ENCODE data around the gene CAST. TPM values are rescaled to one million over a fixed set of nuclear protein-coding genes. Genes with fewer than 3 reads are reported as not detected.
A peak's percentile ranks its signal among the peaks of the same experiment; 100 is the strongest.

CAST gene
- total RNA-seq, 5 donors from 2014 or later (not counting 1 experiment from before 2014, with no cell fraction given), result 166 to 238 (median 191) TPM

DNA sequence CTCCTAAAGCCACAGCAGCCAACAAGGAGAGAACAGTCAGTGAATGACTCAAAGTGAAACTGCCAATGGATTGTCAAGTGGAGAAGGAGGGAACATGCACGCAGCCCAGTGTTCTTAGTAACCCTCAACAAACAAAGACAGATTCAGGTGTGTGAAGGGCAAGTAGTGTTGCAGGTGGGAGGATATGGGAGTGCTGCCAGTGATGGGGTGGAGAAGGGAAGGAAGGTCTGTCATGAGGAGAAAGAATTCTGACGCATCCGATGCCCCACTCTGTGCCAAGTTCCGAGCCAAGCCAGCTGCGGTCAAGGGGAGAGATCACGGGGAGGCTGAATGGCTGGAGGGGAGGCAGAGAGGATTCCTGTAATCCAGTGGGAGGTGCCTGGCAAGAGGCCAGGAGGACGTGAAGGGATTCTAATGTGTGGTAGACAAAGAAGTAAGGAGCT is 56.5 kb downstream of the CAST start:
- H3K4me1 ChIP-seq (ENCODE audit: control insufficient read depth in 1 of 2, extremely low read depth in 1 of 2, insufficient read depth in 2 of 2, low read length in 2 of 2), result peaks cover 9% of the 10 kb centered on the region in 2 experiments
- no peak overlapping the region for H3K4me3 ChIP-seq (ENCODE audit: control insufficient read depth in 1 of 2, extremely low read depth in 1 of 2, low read length in 1 of 2)
- DNase-seq, result no peak
- no peak overlapping the region for H3K4me3 Mint-ChIP-seq
- no peak for ATAC-seq (replicated peaks in 1 of 4)
- no peaks in the 10 kb centered on the region for H3K9me3 Mint-ChIP-seq
- 95% methylated on average over 6 of the region's 7 CpGs for WGBS (ENCODE audit: insufficient coverage)
- CTCF ChIA-PET, result interaction anchor here in 1 of 2 donors (0.5 to 1.1 kb wide), 2 partner anchors 105 to 351 kb away, joined by 3 read pairs; no protein-coding TSS in a partner anchor
- H3K36me3 ChIP-seq (ENCODE audit: control insufficient read depth in 2 of 2, extremely low read depth in 1 of 2, insufficient read depth in 1 of 2, low read length in 1 of 2), result no peaks in the 10 kb centered on the region
- POLR2A ChIA-PET, result no interaction called here
- H3K4me1 Mint-ChIP-seq, result peaks cover 49 to 80% (median 75%) of the 10 kb centered on the region in 3 donors
- peaks cover 15% of the 10 kb centered on the region for H3K36me3 Mint-ChIP-seq
- H3K27ac ChIP-seq (ENCODE audit: low read length), result no peak overlapping the region
- no peaks in the 10 kb centered on the region for H3K9me3 ChIP-seq
- H3K27ac Mint-ChIP-seq, result peak overlapping the region; percentile 19 to 50
- no peaks in the 10 kb centered on the region for H3K27me3 ChIP-seq (replicated peaks in 1 of 2; ENCODE audit: control insufficient read depth in 2 of 2, extremely low read depth in 1 of 2, insufficient read depth in 2 of 2, low read length in 1 of 2)
- no peaks in the 10 kb centered on the region for H3K27me3 Mint-ChIP-seq

DNA sequence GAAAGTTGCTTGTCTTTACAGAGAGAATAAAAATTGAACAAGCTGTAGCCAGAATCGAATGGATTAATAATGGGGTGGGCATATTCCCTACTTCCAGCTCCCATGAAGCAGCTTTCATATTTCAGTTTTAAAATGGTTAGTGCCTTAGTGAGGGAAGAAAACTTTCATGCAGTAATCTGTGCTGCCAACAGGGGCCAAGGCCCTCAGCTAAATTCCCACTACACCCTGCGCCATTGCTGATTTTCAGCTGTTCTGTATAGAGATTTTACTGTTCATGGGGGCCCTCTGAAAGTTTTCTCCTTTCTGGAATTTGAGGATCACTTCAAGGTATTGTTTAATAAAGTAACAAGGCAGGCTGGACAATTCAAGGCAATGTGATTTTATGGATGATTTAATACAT is 58.2 kb downstream of the CAST start:
- H3K27me3 ChIP-seq (replicated peaks in 1 of 2; ENCODE audit: control insufficient read depth in 2 of 2, extremely low read depth in 1 of 2, insufficient read depth in 2 of 2, low read length in 1 of 2), result no peaks in the 10 kb centered on the region
- ATAC-seq (replicated peaks in 1 of 4) (no peak), DNase-seq (no peak)
- no peak overlapping the region for H3K4me3 ChIP-seq (ENCODE audit: control insufficient read depth in 1 of 2, extremely low read depth in 1 of 2, low read length in 1 of 2)
- POLR2A ChIA-PET, result no interaction called here
- WGBS (ENCODE audit: insufficient coverage), result no CpG with 5 or more reads among the region's 2 CpGs
- peaks cover 0 to 12% of the 10 kb centered on the region in 2 donors for H3K36me3 ChIP-seq (ENCODE audit: control insufficient read depth in 2 of 2, extremely low read depth in 1 of 2, insufficient read depth in 1 of 2, low read length in 1 of 2)
- no peaks in the 10 kb centered on the region for H3K9me3 Mint-ChIP-seq
- H3K4me3 Mint-ChIP-seq, result no peak overlapping the region
- CTCF ChIA-PET, result interaction anchor here (0.5 to 1.7 kb wide), 6 partner anchors 10 to 471 kb away, joined by 3 to 7 read pairs (median 3); no protein-coding TSS in a partner anchor
- peaks cover 34 to 69% (median 66%) of the 10 kb centered on the region in 3 donors for H3K4me1 Mint-ChIP-seq
- H3K27ac Mint-ChIP-seq, result peak overlapping the region in 1 of 2 donors; percentile 28
- H3K9me3 ChIP-seq, result no peaks in the 10 kb centered on the region
- peaks cover 3 to 5% of the 10 kb centered on the region in 2 experiments for H3K4me1 ChIP-seq (ENCODE audit: control insufficient read depth in 1 of 2, extremely low read depth in 1 of 2, insufficient read depth in 2 of 2, low read length in 2 of 2)
- no peak overlapping the region for H3K27ac ChIP-seq (ENCODE audit: low read length)
- peaks cover 20% of the 10 kb centered on the region for H3K36me3 Mint-ChIP-seq
- H3K27me3 Mint-ChIP-seq, result no peaks in the 10 kb centered on the region

DNA sequence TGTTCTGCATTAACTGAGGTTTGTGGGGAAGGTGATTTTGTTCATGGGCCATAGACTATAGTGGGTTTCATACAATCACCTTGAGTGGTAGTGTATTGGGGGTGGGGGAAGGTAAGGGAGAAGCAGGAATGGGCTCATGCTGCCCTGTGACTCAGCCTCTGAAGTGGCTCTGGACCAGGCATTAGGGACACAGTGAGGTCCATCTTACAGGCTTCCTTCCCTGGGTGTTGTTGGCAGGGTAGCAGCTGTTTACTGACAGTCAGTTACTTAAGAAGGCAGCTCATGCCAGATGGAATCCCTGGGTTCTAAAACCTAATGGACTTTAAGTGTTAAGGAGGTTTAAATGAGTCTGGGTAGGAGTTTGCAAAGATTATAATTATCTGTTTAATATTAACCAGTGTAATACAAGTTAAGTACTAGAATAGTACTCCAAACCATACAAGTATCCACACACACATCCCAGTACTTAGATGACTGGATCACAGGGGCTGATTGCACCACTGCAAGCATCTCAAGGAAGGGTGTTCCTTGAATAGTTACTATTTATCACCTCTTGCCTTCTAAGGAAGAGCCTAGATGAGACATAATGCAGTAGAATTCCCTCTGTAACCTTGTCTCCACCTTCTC is 59.3 kb downstream of the CAST start:
- H3K4me3 ChIP-seq (ENCODE audit: control insufficient read depth in 1 of 2, extremely low read depth in 1 of 2, low read length in 1 of 2), result no peak overlapping the region
- ATAC-seq (replicated peaks in 1 of 4) (no peak), DNase-seq (no peak)
- Mint-ChIP-seq H3K27me3 (no peaks in the 10 kb centered on the region), H3K27ac (peak overlapping the region; percentile 48 to 64), H3K4me1 (peaks cover 29 to 64% (median 64%) of the 10 kb centered on the region in 3 donors), H3K9me3 (no peaks in the 10 kb centered on the region), H3K4me3 (no peak overlapping the region), H3K36me3 (peaks cover 21% of the 10 kb centered on the region)
- H3K27ac ChIP-seq (ENCODE audit: low read length), result no peak overlapping the region
- no peaks in the 10 kb centered on the region for H3K9me3 ChIP-seq
- ChIA-PET POLR2A (no interaction called here), CTCF (interaction anchor here (0.6 to 1.7 kb wide), 3 partner anchors 107 to 457 kb away, joined by 3 to 7 read pairs (median 3); no protein-coding TSS in a partner anchor)
- peaks cover 0 to 13% of the 10 kb centered on the region in 2 donors for H3K36me3 ChIP-seq (ENCODE audit: control insufficient read depth in 2 of 2, extremely low read depth in 1 of 2, insufficient read depth in 1 of 2, low read length in 1 of 2)
- no peaks in the 10 kb centered on the region for H3K27me3 ChIP-seq (replicated peaks in 1 of 2; ENCODE audit: control insufficient read depth in 2 of 2, extremely low read depth in 1 of 2, insufficient read depth in 2 of 2, low read length in 1 of 2)
- H3K4me1 ChIP-seq (ENCODE audit: control insufficient read depth in 1 of 2, extremely low read depth in 1 of 2, insufficient read depth in 2 of 2, low read length in 2 of 2), result peaks cover 0 to 5% of the 10 kb centered on the region in 2 experiments

DNA sequence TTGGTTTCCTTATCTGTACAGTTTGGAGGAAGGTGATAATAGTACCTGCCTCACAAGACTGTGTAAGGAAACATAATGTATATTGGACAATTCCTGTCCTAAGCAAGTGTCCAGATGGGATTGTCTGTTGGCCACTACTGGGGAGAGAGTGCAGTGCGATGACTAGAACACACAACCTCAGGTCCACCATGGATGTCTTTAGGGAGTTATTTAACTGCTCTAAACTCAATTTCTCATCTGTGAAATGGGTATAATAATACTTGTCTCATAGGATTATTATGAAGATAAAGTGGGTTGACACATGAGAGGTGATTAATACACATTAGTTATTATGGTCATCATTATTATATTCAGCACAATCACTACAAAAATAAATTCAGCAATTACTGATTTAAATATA is 63.1 kb downstream of the CAST start:
- Histone ChIP-seq H3K4me1 (ENCODE audit: control insufficient read depth in 1 of 2, extremely low read depth in 1 of 2, insufficient read depth in 2 of 2, low read length in 2 of 2) (peaks cover 4% of the 10 kb centered on the region in 2 experiments), H3K36me3 (ENCODE audit: control insufficient read depth in 2 of 2, extremely low read depth in 1 of 2, insufficient read depth in 1 of 2, low read length in 1 of 2) (peaks cover 0 to 28% of the 10 kb centered on the region in 2 donors), H3K27me3 (replicated peaks in 1 of 2; ENCODE audit: control insufficient read depth in 2 of 2, extremely low read depth in 1 of 2, insufficient read depth in 2 of 2, low read length in 1 of 2) (no peaks in the 10 kb centered on the region), H3K27ac (ENCODE audit: low read length) (no peak overlapping the region), H3K4me3 (ENCODE audit: control insufficient read depth in 1 of 2, extremely low read depth in 1 of 2, low read length in 1 of 2) (no peak overlapping the region), H3K9me3 (no peaks in the 10 kb centered on the region)
- Mint-ChIP-seq H3K27ac (no peak overlapping the region), H3K27me3 (no peaks in the 10 kb centered on the region), H3K4me3 (no peak overlapping the region), H3K36me3 (peaks cover 30% of the 10 kb centered on the region), H3K9me3 (no peaks in the 10 kb centered on the region), H3K4me1 (peaks cover 9 to 43% (median 32%) of the 10 kb centered on the region in 3 donors)
- DNase-seq (no peak), ATAC-seq (replicated peaks in 1 of 4) (no peak)
- WGBS (ENCODE audit: insufficient coverage), result no CpG with 5 or more reads among the region's 1 CpG
- POLR2A ChIA-PET, result interaction anchor here (0.5 to 1.3 kb wide), 3 partner anchors 20 to 148 kb away, joined by 3 to 7 read pairs (median 3); no protein-coding TSS in a partner anchor
- CTCF ChIA-PET, result interaction anchor here in 1 of 2 donors (0.8 to 1.3 kb wide), 2 partner anchors 8 to 111 kb away, joined by 4 read pairs; no protein-coding TSS in a partner anchor

DNA sequence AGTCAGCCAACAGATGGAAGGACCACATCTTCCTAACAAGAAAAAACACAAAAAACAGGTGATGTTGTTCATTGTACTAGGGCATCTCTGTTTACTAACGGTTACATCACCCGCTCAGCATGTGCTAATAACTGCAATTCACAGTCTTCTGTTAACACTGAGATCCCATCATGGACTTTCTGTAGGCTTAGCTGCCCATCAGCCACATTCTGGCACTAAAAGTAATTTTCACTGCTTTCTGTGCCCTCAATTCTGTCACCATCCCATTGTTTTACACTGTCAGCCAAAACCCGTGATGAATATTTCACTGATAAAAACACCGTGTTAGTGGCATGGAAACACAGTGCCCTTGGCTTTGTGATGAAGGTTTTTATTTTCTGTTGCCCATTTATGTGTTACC is 64.6 kb downstream of the CAST start:
- no peak overlapping the region for H3K4me3 ChIP-seq (ENCODE audit: control insufficient read depth in 1 of 2, extremely low read depth in 1 of 2, low read length in 1 of 2)
- ChIA-PET CTCF (no interaction called here), POLR2A (no interaction called here)
- peaks cover 44% of the 10 kb centered on the region for H3K36me3 Mint-ChIP-seq
- peaks cover 0 to 38% of the 10 kb centered on the region in 2 donors for H3K36me3 ChIP-seq (ENCODE audit: control insufficient read depth in 2 of 2, extremely low read depth in 1 of 2, insufficient read depth in 1 of 2, low read length in 1 of 2)
- no peaks in the 10 kb centered on the region for H3K27me3 ChIP-seq (replicated peaks in 1 of 2; ENCODE audit: control insufficient read depth in 2 of 2, extremely low read depth in 1 of 2, insufficient read depth in 2 of 2, low read length in 1 of 2)
- H3K27ac Mint-ChIP-seq, result peak overlapping the region in 1 of 2 donors; percentile 64
- H3K9me3 Mint-ChIP-seq, result no peaks in the 10 kb centered on the region
- no peak overlapping the region for H3K27ac ChIP-seq (ENCODE audit: low read length)
- H3K9me3 ChIP-seq, result no peaks in the 10 kb centered on the region
- DNase-seq (no peak), ATAC-seq (replicated peaks in 1 of 4) (no peak)
- no peak overlapping the region for H3K4me3 Mint-ChIP-seq
- H3K27me3 Mint-ChIP-seq, result no peaks in the 10 kb centered on the region
- peaks cover 4 to 40% (median 16%) of the 10 kb centered on the region in 3 donors for H3K4me1 Mint-ChIP-seq
- peaks cover 4 to 6% of the 10 kb centered on the region in 2 experiments for H3K4me1 ChIP-seq (ENCODE audit: control insufficient read depth in 1 of 2, extremely low read depth in 1 of 2, insufficient read depth in 2 of 2, low read length in 2 of 2)
- 83% methylated on average over 2 of the region's 4 CpGs for WGBS (ENCODE audit: insufficient coverage)

DNA sequence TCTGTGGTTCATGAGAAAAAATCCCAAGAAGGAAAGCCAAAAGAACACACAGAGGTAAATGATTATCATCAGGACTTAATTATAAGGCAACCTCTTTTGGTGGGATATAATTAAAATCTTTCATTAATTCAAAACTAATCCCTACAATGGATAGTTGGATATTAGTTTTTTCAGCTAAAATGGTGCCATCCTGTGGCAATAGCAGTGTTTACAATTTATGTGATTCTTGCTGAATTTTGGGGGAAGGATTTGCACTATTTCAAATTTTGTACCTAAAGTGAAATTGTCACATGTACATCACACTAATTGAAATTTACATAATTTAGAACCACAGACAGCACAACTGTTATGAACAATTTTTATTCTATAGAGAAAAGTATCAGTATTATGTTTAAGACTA is 67.0 kb downstream of the CAST start:
- no peaks in the 10 kb centered on the region for H3K9me3 ChIP-seq
- CTCF ChIA-PET, result interaction anchor here (0.6 to 2.2 kb wide), 6 partner anchors 28 to 384 kb away, joined by 3 to 15 read pairs (median 6); no protein-coding TSS in a partner anchor
- ATAC-seq (replicated peaks in 1 of 4) (no peak), DNase-seq (peak in 1 of 35 experiments; percentile 16)
- POLR2A ChIA-PET, result no interaction called here
- Mint-ChIP-seq H3K27me3 (no peaks in the 10 kb centered on the region), H3K9me3 (no peaks in the 10 kb centered on the region), H3K36me3 (peaks cover 50% of the 10 kb centered on the region), H3K4me3 (no peak overlapping the region), H3K27ac (no peak overlapping the region), H3K4me1 (peaks cover 13 to 33% (median 15%) of the 10 kb centered on the region in 3 donors)
- no peak overlapping the region for H3K27ac ChIP-seq (ENCODE audit: low read length)
- peaks cover 4 to 6% of the 10 kb centered on the region in 2 experiments for H3K4me1 ChIP-seq (ENCODE audit: control insufficient read depth in 1 of 2, extremely low read depth in 1 of 2, insufficient read depth in 2 of 2, low read length in 2 of 2)
- no peaks in the 10 kb centered on the region for H3K27me3 ChIP-seq (replicated peaks in 1 of 2; ENCODE audit: control insufficient read depth in 2 of 2, extremely low read depth in 1 of 2, insufficient read depth in 2 of 2, low read length in 1 of 2)
- H3K4me3 ChIP-seq (ENCODE audit: control insufficient read depth in 1 of 2, extremely low read depth in 1 of 2, low read length in 1 of 2), result no peak overlapping the region
- H3K36me3 ChIP-seq (ENCODE audit: control insufficient read depth in 2 of 2, extremely low read depth in 1 of 2, insufficient read depth in 1 of 2, low read length in 1 of 2), result peaks cover 0 to 42% of the 10 kb centered on the region in 2 donors
